ENCODE results near the gene CBS.
"Not testable (repeated sequence)": the region's sequence is repeated elsewhere in the genome, so short reads cannot be mapped to it uniquely, and the experiment has no call there.

The CBS gene

GRCh38 chr21:43066690-43067089 lies 8.9 kb downstream of the CBS start:
- DNase-seq = not testable (repeated sequence)

- not testable (repeated sequence) for DNase-seq
Observed at GRCh38 chr21:43065991-43066390, 9.6 kb downstream of the CBS start.

- not testable (repeated sequence) for DNase-seq
Observed at GRCh38 chr21:43064265-43064917, 11.2 kb downstream of the CBS start.

- DNase-seq = not testable (repeated sequence)
Observed at GRCh38 chr21:43062955-43063664, 12.5 kb downstream of the CBS start.

GRCh38 chr21:43053112-43053511 lies 22.5 kb downstream of the CBS start:
- DNase-seq = not testable (repeated sequence)

- not testable (repeated sequence) for DNase-seq
Observed at GRCh38 chr21:43045876-43046821, 29.5 kb downstream of the CBS start.

GRCh38 chr21:43045165-43045875 lies 30.3 kb downstream of the CBS start:
- DNase-seq = not testable (repeated sequence)

GRCh38 chr21:43044547-43044946 lies 31.1 kb downstream of the CBS start:
- not testable (repeated sequence) for DNase-seq

- DNase-seq = not testable (repeated sequence)
Observed at GRCh38 chr21:43043291-43043690, 32.3 kb downstream of the CBS start.

- DNase-seq = not testable (repeated sequence)
Observed at GRCh38 chr21:43042169-43042568, 33.5 kb downstream of the CBS start.

GRCh38 chr21:43038659-43039044 lies 37.0 kb downstream of the CBS start:
- not testable (repeated sequence) for DNase-seq

- not testable (repeated sequence) for DNase-seq
Observed at GRCh38 chr21:43037918-43038658, 37.5 kb downstream of the CBS start.

GRCh38 chr21:43036889-43037288 lies 38.7 kb downstream of the CBS start:
- not testable (repeated sequence) for DNase-seq

GRCh38 chr21:43034826-43035225 lies 40.8 kb downstream of the CBS start:
- no peak for DNase-seq

GRCh38 chr21:43034101-43034500 lies 41.5 kb downstream of the CBS start:
- DNase-seq = no peak

GRCh38 chr21:43031121-43031619 lies 44.5 kb downstream of the CBS start:
- DNase-seq = no peak

- no peak for DNase-seq
Observed at GRCh38 chr21:43029785-43030184, 45.9 kb downstream of the CBS start.

- DNase-seq = no peak
Observed at GRCh38 chr21:43027846-43028731, 47.5 kb downstream of the CBS start.

GRCh38 chr21:43025636-43026180 lies 49.9 kb downstream of the CBS start:
- DNase-seq = no peak

- no peak for DNase-seq
Observed at GRCh38 chr21:43024439-43025136, 51.0 kb downstream of the CBS start.

Measured in NCI-H1930 (cell line).